H1 (cell line): ENCODE data around the gene PRR19. TPM values are rescaled to one million over a fixed set of nuclear protein-coding genes. Genes with fewer than 3 reads are reported as not detected.

Source experiments
- CTCF ChIA-PET: fragments of 300-600 bp; sonication (Branson Sonifier 250); formaldehyde crosslinking; loops from one replicate; lab custom pipeline; 2021; ENCODE audit not compliant: partially characterized antibody; lab: Charles Lee
- POLR2A ChIA-PET: fragments of 300-600 bp; sonication (Branson Sonifier 250); formaldehyde crosslinking; loops from one replicate; lab custom pipeline; 2021; ENCODE audit warnings: inconsistent platforms; ENCODE audit not compliant: partially characterized antibody; lab: Charles Lee
- DNase-seq, 2 experiments: peaks; one replicate each; pipeline versions ENCODE4 v3.0.0 to v3.0.0-alpha.2; 2010 to 2022; ENCODE audit warnings: low spot score in 2 of 2, low read depth in 1 of 2, mixed read lengths in 1 of 2
- FAIRE-seq: peaks from 2 replicates; lab custom pipeline; 2011; peaks lifted over from hg19 to GRCh38; lab: Jason Lieb, UNC
- H2AFZ ChIP-seq: 2 replicates; pipeline ENCODE4 v1.8.1; 2012; ENCODE audit warnings: low read length, inconsistent platforms
- H2AK5ac ChIP-seq: 2 replicates; pipeline ENCODE4 v1.6.1; 2013; ENCODE audit warnings: low read depth, low read length
- H2BK120ac ChIP-seq: replicated peaks from 2 replicates; pipeline ENCODE3; 2013; ENCODE audit warnings: low read depth, low read length, inconsistent platforms
- H2BK12ac ChIP-seq: 2 replicates; pipeline ENCODE4 v1.6.1; 2013; ENCODE audit warnings: low read depth, low read length
- H2BK15ac ChIP-seq: 2 replicates; pipeline ENCODE4 v1.6.1; 2013; ENCODE audit warnings: low read length
- H2BK20ac ChIP-seq: 2 replicates; pipeline ENCODE4 v1.6.1; 2013; ENCODE audit warnings: low read length
- H2BK5ac ChIP-seq: 2 replicates; pipeline ENCODE4 v1.6.1; 2013; ENCODE audit warnings: low read depth, low read length
- H3K14ac ChIP-seq: 2 replicates; pipeline ENCODE4 v1.6.1; 2013; ENCODE audit warnings: inconsistent platforms; ENCODE audit not compliant: insufficient read length
- H3K18ac ChIP-seq: 2 replicates; pipeline ENCODE4 v1.6.1; 2013; ENCODE audit warnings: low read length; ENCODE audit errors: extremely low read depth
- H3K23ac ChIP-seq: 2 replicates; pipeline ENCODE4 v1.6.1; 2013; ENCODE audit warnings: inconsistent platforms; ENCODE audit not compliant: insufficient read length
- H3K23me2 ChIP-seq: 2 replicates; pipeline ENCODE4 v1.6.1; 2013; ENCODE audit warnings: low read depth, low read length
- H3K27ac ChIP-seq: 2 replicates; pipeline ENCODE4 v1.6.1; 2011; ENCODE audit warnings: low read depth, low read length, inconsistent platforms
- H3K27me3 ChIP-seq, 4 experiments: replicated peaks in 1 of 4; 1 replicate in 1 of 4; 2 replicates in 3 of 4; pipeline versions ENCODE4 v1.6.1 to v1.8.1; 2011 to 2013; ENCODE audit warnings: low read length in 3 of 4, mild to moderate bottlenecking in 3 of 4, inconsistent platforms in 2 of 4, mixed read lengths in 2 of 4, moderate library complexity in 1 of 4; ENCODE audit not compliant: control insufficient read depth in 3 of 4, insufficient read depth in 3 of 4; ENCODE audit errors: extremely low read depth in 1 of 4
- H3K36me3 ChIP-seq, 4 experiments: 2 replicates each; pipeline versions ENCODE4 v1.6.1 to v1.8.1; 2011 to 2013; ENCODE audit warnings: mild to moderate bottlenecking in 4 of 4, low read length in 3 of 4, moderate library complexity in 2 of 4, control low read depth in 1 of 4, inconsistent platforms in 1 of 4; ENCODE audit not compliant: insufficient read depth in 4 of 4, control insufficient read depth in 2 of 4
- H3K4ac ChIP-seq: replicated peaks from 2 replicates; pipeline ENCODE3; 2013; ENCODE audit warnings: low read length, low read depth, mixed read lengths, inconsistent platforms; ENCODE audit not compliant: insufficient read length
- H3K4me1 ChIP-seq, 4 experiments: replicated peaks in 1 of 4; 1 replicate in 1 of 4; 2 replicates in 3 of 4; pipeline versions ENCODE4 v1.6.1 to v1.8.1; 2011 to 2013; ENCODE audit warnings: low read length in 3 of 4, inconsistent platforms in 2 of 4, mixed read lengths in 1 of 4; ENCODE audit not compliant: insufficient read depth in 4 of 4, control insufficient read depth in 3 of 4
- H3K4me2 ChIP-seq, 2 experiments: 2 replicates each; pipeline versions ENCODE4 v1.6.1 to v1.8.1; 2011 to 2013; ENCODE audit warnings: low read depth in 2 of 2, low read length in 2 of 2, control low read depth in 1 of 2, inconsistent platforms in 1 of 2, mild to moderate bottlenecking in 1 of 2; ENCODE audit not compliant: insufficient read depth in 1 of 2
- H3K4me3 ChIP-seq, 4 experiments: fragments of 200-600, 300-600 bp in 1 of 4; sonication (generic), shearing (Covaris generic), sonication (Bioruptor Twin) in 1 of 4; 2 replicates each; pipeline versions ENCODE4 v1.5.1 to v1.8.1; 2011 to 2016; ENCODE audit warnings: low read length in 4 of 4, low read depth in 3 of 4, control low read depth in 2 of 4, inconsistent platforms in 2 of 4, mild to moderate bottlenecking in 2 of 4, mixed read lengths in 1 of 4, moderate library complexity in 1 of 4; ENCODE audit not compliant: insufficient read depth in 2 of 4; ENCODE audit errors: extremely low read depth in 1 of 4
- H3K56ac ChIP-seq: replicated peaks from 2 replicates; pipeline ENCODE3; 2013; ENCODE audit warnings: low read depth, mild to moderate bottlenecking, mixed read lengths, low read length, inconsistent platforms; ENCODE audit not compliant: insufficient read length
- H3K79me1 ChIP-seq: 2 replicates; pipeline ENCODE4 v1.6.1; 2013; ENCODE audit warnings: low read depth, low read length, control low read depth
- H3K79me2 ChIP-seq, 2 experiments: 2 replicates each; pipeline versions ENCODE4 v1.6.1 to v1.8.1; 2012 to 2013; ENCODE audit warnings: low read length in 2 of 2, mild to moderate bottlenecking in 2 of 2, inconsistent platforms in 1 of 2; ENCODE audit not compliant: insufficient read depth in 2 of 2, control insufficient read depth in 1 of 2
- H3K9ac ChIP-seq, 4 experiments: replicated peaks in 1 of 4; 1 replicate in 1 of 4; 2 replicates in 3 of 4; pipeline versions ENCODE4 v1.6.1 to v1.8.1; 2011 to 2013; ENCODE audit warnings: low read depth in 3 of 4, low read length in 3 of 4, control low read depth in 2 of 4, mild to moderate bottlenecking in 2 of 4, moderate library complexity in 2 of 4, inconsistent platforms in 1 of 4; ENCODE audit errors: extremely low read depth in 1 of 4
- H3K9me3 ChIP-seq, 2 experiments: 2 replicates each; pipeline versions ENCODE4 v1.6.1 to v1.8.1; 2012 to 2013; ENCODE audit warnings: mild to moderate bottlenecking in 2 of 2, moderate library complexity in 2 of 2, control low read depth in 1 of 2, inconsistent platforms in 1 of 2, low read depth in 1 of 2, low read length in 1 of 2, mixed read lengths in 1 of 2; ENCODE audit not compliant: insufficient read depth in 2 of 2
- H4K20me1 ChIP-seq, 2 experiments: replicated peaks in 1 of 2; 2 replicates each; pipeline versions ENCODE3 to v1.8.1; 2011 to 2013; ENCODE audit warnings: inconsistent platforms in 2 of 2, low read length in 2 of 2, mild to moderate bottlenecking in 1 of 2; ENCODE audit not compliant: insufficient read depth in 2 of 2, control insufficient read depth in 1 of 2
- H4K5ac ChIP-seq: 2 replicates; pipeline ENCODE4 v1.6.1; 2013; ENCODE audit warnings: low read length, low read depth, mixed read lengths, inconsistent platforms; ENCODE audit not compliant: insufficient read length
- H4K8ac ChIP-seq: 2 replicates; pipeline ENCODE4 v1.8.0; 2013; ENCODE audit warnings: mild to moderate bottlenecking, moderate library complexity, low read length, inconsistent platforms; ENCODE audit not compliant: insufficient read depth; ENCODE audit errors: extremely low read depth
- H4K91ac ChIP-seq: replicated peaks from 2 replicates; pipeline ENCODE3; 2013; ENCODE audit warnings: low read length, mixed read lengths, inconsistent platforms; ENCODE audit not compliant: insufficient read length
- BRCA1 ChIP-seq: IDR thresholded peaks from 2 replicates; pipeline ENCODE4 v1.6.1; 2012; ENCODE audit warnings: low read depth, low read length, improper control_type of control experiment
- CEBPB ChIP-seq: IDR thresholded peaks from 2 replicates; pipeline ENCODE4 v1.6.1; 2012; ENCODE audit warnings: low read depth, low read length
- EZH2 ChIP-seq: fragments of 200-600 bp; sonication (generic); IDR thresholded peaks from 2 replicates; pipeline ENCODE4 v1.7.1; 2012; ENCODE audit warnings: low read depth, mild to moderate bottlenecking, moderate library complexity, low read length, inconsistent platforms; ENCODE audit not compliant: severe bottlenecking
- FOSL1 ChIP-seq: IDR thresholded peaks from 2 replicates; pipeline ENCODE4 v1.6.1; 2011; ENCODE audit warnings: mild to moderate bottlenecking, low read depth, low read length, moderate library complexity; ENCODE audit not compliant: insufficient read depth
- MAFK ChIP-seq: IDR thresholded peaks from 2 replicates; pipeline ENCODE4 v1.6.1; 2012; ENCODE audit warnings: low read depth, mild to moderate bottlenecking, improper control_type of control experiment, low read length
- NRF1 ChIP-seq: IDR thresholded peaks from 2 replicates; pipeline ENCODE4 v1.6.1; 2011; ENCODE audit warnings: mild to moderate bottlenecking, low read depth, low read length, improper control_type of control experiment
- PHF8 ChIP-seq: fragments of 200-600 bp; sonication (generic); conservative IDR thresholded peaks from 2 replicates; pipeline ENCODE4 v1.7.1; 2012; ENCODE audit warnings: low read depth, mild to moderate bottlenecking, inconsistent platforms, low read length, moderate library complexity
- RXRA ChIP-seq: IDR thresholded peaks from 2 replicates; pipeline ENCODE4 v1.6.1; 2011; ENCODE audit warnings: low read depth, mild to moderate bottlenecking, low read length, moderate library complexity; ENCODE audit not compliant: insufficient read depth
- SP2 ChIP-seq: IDR thresholded peaks from 2 replicates; pipeline ENCODE4 v1.6.1; 2012; ENCODE audit warnings: mild to moderate bottlenecking, low read length, inconsistent platforms
- SUZ12 ChIP-seq: fragments of 200-600 bp; sonication (generic); IDR thresholded peaks from 2 replicates; pipeline ENCODE4 v1.6.1; 2012; ENCODE audit warnings: mild to moderate bottlenecking, inconsistent platforms, low read length, moderate library complexity, mixed read lengths
- whole genome bisulfite sequencing, 2 experiments: shearing (Covaris generic) in 1 of 2; methylation state at CpG; one replicate each; pipeline versions ENCODE4 v1.1.6 to v1.1.7; 2013 to 2015; ENCODE audit warnings: low lambda C conversion rate in 2 of 2, mixed read lengths in 2 of 2, inconsistent platforms in 1 of 2, low coverage in 1 of 2, missing lambda C conversion rate in 1 of 2; ENCODE audit not compliant: insufficient replicate concordance in 2 of 2, insufficient coverage in 1 of 2, insufficient read length in 1 of 2; ENCODE audit errors: extremely low coverage in 1 of 2, missing lambda C conversion rate in 1 of 2; 5-methylcytosine and 5-hydroxymethylcytosine counted together
- polyA plus RNA-seq, 7 experiments: library from polyadenylated mRNA; depleted of rRNA in 3 of 7; stranded (reverse) in 5 of 7; unstranded in 2 of 7; fragments of >200 nt in 5 of 7; fragments of 200-250 nt in 2 of 7; gene quantifications; 1 replicate in 5 of 7; 2 replicates in 1 of 7; 4 replicates in 1 of 7; pipeline versions ENCODE4 v1.2.1 to v1.2.3, GENCODE V29; 2011 to 2013; ENCODE audit warnings: missing spikeins in 2 of 7, mixed read lengths in 2 of 7
- total RNA-seq: library from RNA; stranded (reverse); fragmentation: NEBNext Ultra II Directional; extraction: Animal tissue kit (Norgen Biotek cat#: 25700); gene quantifications from 2 replicates; pipeline ENCODE4 v1.2.1, GENCODE V29; 2021
- TF ChIP-seq, protein P1 (sequence below): IDR thresholded peaks from 2 replicates; pipeline ENCODE4 v1.6.1; 2011; ENCODE audit warnings: low read length, improper control_type of control experiment

PRR19 gene
- total and polyA plus RNA-seq, 2 of the 8 experiments (the other 6 are each of a cell fraction or from before 2014, with no cell fraction given) = 7.2 to 7.5 TPM

DNA sequence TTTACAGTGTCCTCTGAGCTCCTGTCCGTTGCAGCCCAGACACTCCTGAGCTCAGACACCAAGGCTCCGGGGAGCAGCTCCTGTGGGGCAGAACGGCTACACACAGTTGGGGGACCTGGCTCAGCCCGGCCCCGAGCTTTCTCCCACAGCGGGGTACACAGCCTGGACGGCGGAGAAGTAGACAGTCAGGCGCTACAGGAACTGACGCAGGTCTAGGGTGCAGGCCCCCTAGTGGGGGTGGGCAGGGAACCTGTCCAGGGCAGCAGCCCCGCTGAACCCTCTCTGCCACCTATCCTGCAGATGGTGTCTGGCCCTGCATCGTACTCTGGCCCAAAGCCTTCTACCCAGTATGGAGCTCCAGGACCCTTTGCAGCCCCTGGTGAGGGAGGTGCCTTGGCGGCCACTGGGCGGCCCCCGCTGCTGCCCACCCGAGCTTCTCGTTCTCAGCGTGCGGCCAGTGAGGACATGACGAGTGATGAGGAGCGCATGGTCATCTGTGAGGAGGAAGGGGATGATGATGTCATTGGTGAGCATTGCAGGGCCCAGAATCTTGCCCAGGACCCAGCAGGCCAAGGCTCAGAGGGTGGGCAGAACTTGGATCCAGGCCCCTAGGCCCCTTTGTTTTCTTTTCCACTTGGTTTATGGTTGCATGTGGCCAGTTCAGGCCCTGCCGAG lies 12.9 kb upstream of the PRR19 start:
- no peak overlapping the region for H4K5ac ChIP-seq
- H3K9me3 ChIP-seq = no peaks in the 10 kb centered on the region
- no peak overlapping the region for H3K56ac ChIP-seq
- H3K79me1 ChIP-seq = peaks cover 21% of the 10 kb centered on the region
- no peak overlapping the region for H3K14ac ChIP-seq
- peaks cover 9% of the 10 kb centered on the region for H3K23me2 ChIP-seq
- H2BK15ac ChIP-seq = no peak overlapping the region
- no peak overlapping the region for H3K9ac ChIP-seq
- H3K4me3 ChIP-seq = no peak overlapping the region
- H3K18ac ChIP-seq = no peak overlapping the region
- no peak overlapping the region for H2AFZ ChIP-seq
- H3K4me1 ChIP-seq = peaks cover 0 to 13% (median 9%) of the 10 kb centered on the region in 4 experiments; a peak in 5 of 7 replicates
- ChIA-PET CTCF (interaction anchor here (0.7 to 10.6 kb wide), 8 partner anchors 8 to 42 kb away, joined by 3 to 155 read pairs (median 5); partner anchors contain the start of genes GSK3A, PAFAH1B3 and PRR19), POLR2A (interaction anchor here (0.7 to 3.0 kb wide), 7 partner anchors 9 to 86 kb away, joined by 3 to 18 read pairs (median 5); partner anchors contain the start of genes CIC, GSK3A and PAFAH1B3)
- H3K79me2 ChIP-seq = peaks cover 0 to 19% of the 10 kb centered on the region in 2 experiments; a peak in 2 of 4 replicates
- H4K8ac ChIP-seq = no peak overlapping the region
- H4K91ac ChIP-seq = no peak overlapping the region
- 95% methylated on average over 22 of the region's 22 CpGs; no CpG with 5 or more reads in 1 of the 2 experiments for whole genome bisulfite sequencing, 2 experiments
- no peak overlapping the region for H2AK5ac ChIP-seq
- H2BK20ac ChIP-seq = no peak overlapping the region
- no peak overlapping the region for H3K23ac ChIP-seq
- no peak overlapping the region for H2BK120ac ChIP-seq
- DNase-seq = no peak
- no peak overlapping the region for H2BK12ac ChIP-seq
- peaks cover 3 to 24% of the 10 kb centered on the region in 2 experiments for H4K20me1 ChIP-seq
- H3K4me2 ChIP-seq = no peak overlapping the region
- peaks cover 13 to 58% (median 46%) of the 10 kb centered on the region in 4 experiments; a peak in 7 of 8 replicates for H3K36me3 ChIP-seq
- no peak overlapping the region for H3K27ac ChIP-seq
- FAIRE-seq = no peak
- no peaks in the 10 kb centered on the region for H3K27me3 ChIP-seq
- H3K4ac ChIP-seq = no peak overlapping the region
- no peak overlapping the region for H2BK5ac ChIP-seq
- TF ChIP-seq PHF8 = no peak
- TF ChIP-seq RXRA = no peak
- no peak for TF ChIP-seq MAFK
- no peak for TF ChIP-seq CEBPB
- no peak for TF ChIP-seq EZH2
- TF ChIP-seq, protein P1, sequence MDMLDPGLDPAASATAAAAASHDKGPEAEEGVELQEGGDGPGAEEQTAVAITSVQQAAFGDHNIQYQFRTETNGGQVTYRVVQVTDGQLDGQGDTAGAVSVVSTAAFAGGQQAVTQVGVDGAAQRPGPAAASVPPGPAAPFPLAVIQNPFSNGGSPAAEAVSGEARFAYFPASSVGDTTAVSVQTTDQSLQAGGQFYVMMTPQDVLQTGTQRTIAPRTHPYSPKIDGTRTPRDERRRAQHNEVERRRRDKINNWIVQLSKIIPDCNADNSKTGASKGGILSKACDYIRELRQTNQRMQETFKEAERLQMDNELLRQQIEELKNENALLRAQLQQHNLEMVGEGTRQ = no peak
- TF ChIP-seq SP2 = no peak
- TF ChIP-seq FOSL1 = no peak
- no peak for TF ChIP-seq NRF1
- no peak for TF ChIP-seq SUZ12
- TF ChIP-seq BRCA1 = no peak
